ENCODE measurements around the gene TAF1C.

TAF1C gene

DNA sequence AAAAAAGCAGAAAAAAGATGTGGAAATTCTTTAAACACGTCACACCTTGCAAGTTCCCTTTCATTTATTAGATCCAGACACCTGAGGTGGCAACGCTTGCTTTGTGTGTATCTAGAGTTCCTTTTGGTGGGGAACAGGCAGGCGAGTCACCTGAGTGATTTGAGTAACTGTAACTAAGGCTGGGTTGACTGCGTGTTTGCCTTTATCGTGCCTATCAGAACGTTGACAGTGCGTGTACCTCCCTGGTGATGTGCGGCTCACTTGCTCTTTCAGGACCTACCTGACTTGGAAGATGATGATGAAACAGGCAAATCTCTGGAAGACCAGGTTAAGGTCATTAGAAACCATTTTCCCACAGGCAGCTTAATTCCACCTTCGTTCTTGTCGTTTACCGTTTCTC lies 12.5 kb downstream of the TAF1C start:
- H3F3A ChIP-seq (ENCODE audit: insufficient read depth, low read length): no peaks in the 10 kb centered on the region
- H2AFZ ChIP-seq (ENCODE audit: low read length): no peak overlapping the region
- no peaks in the 10 kb centered on the region for H3K9me2 ChIP-seq (ENCODE audit: low read depth, low read length)
- no peaks in the 10 kb centered on the region for H3K9me3 ChIP-seq (ENCODE audit: low read length)
- no peak overlapping the region for H3K4me2 ChIP-seq (ENCODE audit: low read length)
- no peak overlapping the region for H3K4me3 ChIP-seq (ENCODE audit: low read depth, low read length, poor library complexity, severe bottlenecking)
- no peak overlapping the region for H3K9ac ChIP-seq (ENCODE audit: low read length)
- no peaks in the 10 kb centered on the region for H4K20me1 ChIP-seq (ENCODE audit: insufficient read depth, low read length)
- H3K36me3 ChIP-seq (ENCODE audit: insufficient read depth, low read length): peaks cover 19% of the 10 kb centered on the region
- H3K27ac ChIP-seq (ENCODE audit: low read depth, low read length, poor library complexity, severe bottlenecking): no peak overlapping the region
- no peaks in the 10 kb centered on the region for H3K79me2 ChIP-seq (ENCODE audit: insufficient read depth, low read length)
- no peak for TF ChIP-seq CTCF (IDR thresholded peaks at IDR 0.05; ENCODE audit: low read length)
- TF ChIP-seq EZH2 (IDR thresholded peaks at IDR 0.05; ENCODE audit: borderline replicate concordance, low read length): no peak
- peaks cover 6% of the 10 kb centered on the region; the same call in 1 of the 2 replicates for H3K27me3 ChIP-seq (ENCODE audit: insufficient read depth, low read length)
- no peaks in the 10 kb centered on the region for H3K4me1 ChIP-seq (ENCODE audit: insufficient read depth, low read length, severe bottlenecking)

GRCh38 chr16:84169765-84170310 lies 17.0 kb downstream of the TAF1C start:
- TF ChIP-seq EZH2 (IDR thresholded peaks at IDR 0.05; ENCODE audit: borderline replicate concordance, low read length) (no peak), CTCF (IDR thresholded peaks at IDR 0.05; ENCODE audit: low read length) (no peak)
- H2AFZ ChIP-seq (ENCODE audit: low read length): no peak overlapping the region

GRCh38 chr16:84166796-84167695 lies 19.8 kb downstream of the TAF1C start:
- H4K20me1 ChIP-seq (ENCODE audit: insufficient read depth, low read length): no peaks in the 10 kb centered on the region
- no peak overlapping the region for H3K4me3 ChIP-seq (ENCODE audit: low read depth, low read length, poor library complexity, severe bottlenecking)
- H3K79me2 ChIP-seq (ENCODE audit: insufficient read depth, low read length): no peaks in the 10 kb centered on the region
- no peak overlapping the region for H3K27ac ChIP-seq (ENCODE audit: low read depth, low read length, poor library complexity, severe bottlenecking)
- H3K4me1 ChIP-seq (ENCODE audit: insufficient read depth, low read length, severe bottlenecking): no peaks in the 10 kb centered on the region
- no peaks in the 10 kb centered on the region for H3K9me2 ChIP-seq (ENCODE audit: low read depth, low read length)
- no peaks in the 10 kb centered on the region for H3K36me3 ChIP-seq (ENCODE audit: insufficient read depth, low read length)
- H3K9me3 ChIP-seq (ENCODE audit: low read length): no peaks in the 10 kb centered on the region
- H3F3A ChIP-seq (ENCODE audit: insufficient read depth, low read length): no peaks in the 10 kb centered on the region
- TF ChIP-seq EZH2 (IDR thresholded peaks at IDR 0.05; ENCODE audit: borderline replicate concordance, low read length) (no peak), CTCF (IDR thresholded peaks at IDR 0.05; ENCODE audit: low read length) (no peak)
- peaks cover 6% of the 10 kb centered on the region for H3K27me3 ChIP-seq (ENCODE audit: insufficient read depth, low read length)
- no peak overlapping the region for H2AFZ ChIP-seq (ENCODE audit: low read length)
- no peak overlapping the region for H3K9ac ChIP-seq (ENCODE audit: low read length)
- H3K4me2 ChIP-seq (ENCODE audit: low read length): no peak overlapping the region

More at GRCh38 chr16:84169765-84170310, 17.0 kb downstream of the TAF1C start:
- Histone ChIP-seq H3K4me1 (ENCODE audit: insufficient read depth, low read length, severe bottlenecking) (no peaks in the 10 kb centered on the region), H3K9ac (ENCODE audit: low read length) (no peak overlapping the region), H3K4me3 (ENCODE audit: low read depth, low read length, poor library complexity, severe bottlenecking) (no peak overlapping the region), H3K4me2 (ENCODE audit: low read length) (no peak overlapping the region), H3F3A (ENCODE audit: insufficient read depth, low read length) (no peaks in the 10 kb centered on the region), H3K27me3 (ENCODE audit: insufficient read depth, low read length) (peaks cover 6% of the 10 kb centered on the region), H3K9me2 (ENCODE audit: low read depth, low read length) (no peaks in the 10 kb centered on the region), H4K20me1 (ENCODE audit: insufficient read depth, low read length) (no peaks in the 10 kb centered on the region), H3K79me2 (ENCODE audit: insufficient read depth, low read length) (no peaks in the 10 kb centered on the region), H3K9me3 (ENCODE audit: low read length) (no peaks in the 10 kb centered on the region), H3K36me3 (ENCODE audit: insufficient read depth, low read length) (no peaks in the 10 kb centered on the region), H3K27ac (ENCODE audit: low read depth, low read length, poor library complexity, severe bottlenecking) (no peak overlapping the region)

Measured in OCI-LY1 (cell line).